GM19240 (cell line): Measurements from ENCODE around the gene MYO15A.

Source experiments
- DNase-seq: peaks from one replicate; pipeline ENCODE4 v3.0.0; 2011; ENCODE audit warnings: low spot score; ENCODE audit not compliant: insufficient read length

MYO15A gene

DNA sequence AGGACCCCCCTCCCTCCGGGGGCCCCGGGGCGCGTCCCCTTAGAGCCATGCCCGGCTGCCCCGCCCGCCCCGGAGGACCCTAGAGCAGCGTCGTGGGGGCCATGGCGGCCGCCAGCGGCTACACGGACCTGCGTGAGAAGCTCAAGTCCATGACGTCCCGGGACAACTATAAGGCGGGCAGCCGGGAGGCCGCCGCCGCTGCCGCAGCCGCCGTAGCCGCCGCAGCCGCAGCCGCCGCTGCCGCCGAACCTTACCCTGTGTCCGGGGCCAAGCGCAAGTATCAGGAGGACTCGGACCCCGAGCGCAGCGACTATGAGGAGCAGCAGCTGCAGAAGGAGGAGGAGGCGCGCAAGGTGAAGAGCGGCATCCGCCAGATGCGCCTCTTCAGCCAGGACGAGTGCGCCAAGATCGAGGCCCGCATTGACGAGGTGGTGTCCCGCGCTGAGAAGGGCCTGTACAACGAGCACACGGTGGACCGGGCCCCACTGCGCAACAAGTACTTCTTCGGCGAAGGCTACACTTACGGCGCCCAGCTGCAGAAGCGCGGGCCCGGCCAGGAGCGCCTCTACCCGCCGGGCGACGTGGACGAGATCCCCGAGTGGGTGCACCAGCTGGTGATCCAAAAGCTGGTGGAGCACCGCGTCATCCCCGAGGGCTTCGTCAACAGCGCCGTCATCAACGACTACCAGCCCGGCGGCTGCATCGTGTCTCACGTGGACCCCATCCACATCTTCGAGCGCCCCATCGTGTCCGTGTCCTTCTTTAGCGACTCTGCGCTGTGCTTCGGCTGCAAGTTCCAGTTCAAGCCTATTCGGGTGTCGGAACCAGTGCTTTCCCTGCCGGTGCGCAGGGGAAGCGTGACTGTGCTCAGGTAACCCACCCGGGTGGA, 75.8 kb downstream of the MYO15A start:
- DNase-seq: no peak

DNA sequence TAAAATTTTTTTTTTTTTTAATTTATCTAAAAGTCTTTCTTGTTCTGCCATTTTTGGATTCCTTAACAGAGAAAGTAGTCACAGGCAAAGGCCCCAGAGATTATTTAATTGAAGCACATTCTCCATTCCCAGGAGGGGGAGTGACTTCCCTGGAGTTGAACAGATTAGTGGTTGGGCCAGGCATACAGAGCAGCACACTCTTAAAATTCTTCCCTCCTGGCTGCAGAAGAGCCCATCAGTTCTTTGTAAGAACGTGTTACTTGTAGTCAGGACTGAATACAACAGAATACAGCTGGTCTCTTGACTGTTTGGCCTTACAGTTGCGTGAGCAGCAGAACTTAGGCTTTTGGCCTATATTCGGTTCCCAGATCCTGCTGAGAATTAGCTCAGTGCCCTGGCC, 76.8 kb downstream of the MYO15A start:
- DNase-seq: no peak

DNA sequence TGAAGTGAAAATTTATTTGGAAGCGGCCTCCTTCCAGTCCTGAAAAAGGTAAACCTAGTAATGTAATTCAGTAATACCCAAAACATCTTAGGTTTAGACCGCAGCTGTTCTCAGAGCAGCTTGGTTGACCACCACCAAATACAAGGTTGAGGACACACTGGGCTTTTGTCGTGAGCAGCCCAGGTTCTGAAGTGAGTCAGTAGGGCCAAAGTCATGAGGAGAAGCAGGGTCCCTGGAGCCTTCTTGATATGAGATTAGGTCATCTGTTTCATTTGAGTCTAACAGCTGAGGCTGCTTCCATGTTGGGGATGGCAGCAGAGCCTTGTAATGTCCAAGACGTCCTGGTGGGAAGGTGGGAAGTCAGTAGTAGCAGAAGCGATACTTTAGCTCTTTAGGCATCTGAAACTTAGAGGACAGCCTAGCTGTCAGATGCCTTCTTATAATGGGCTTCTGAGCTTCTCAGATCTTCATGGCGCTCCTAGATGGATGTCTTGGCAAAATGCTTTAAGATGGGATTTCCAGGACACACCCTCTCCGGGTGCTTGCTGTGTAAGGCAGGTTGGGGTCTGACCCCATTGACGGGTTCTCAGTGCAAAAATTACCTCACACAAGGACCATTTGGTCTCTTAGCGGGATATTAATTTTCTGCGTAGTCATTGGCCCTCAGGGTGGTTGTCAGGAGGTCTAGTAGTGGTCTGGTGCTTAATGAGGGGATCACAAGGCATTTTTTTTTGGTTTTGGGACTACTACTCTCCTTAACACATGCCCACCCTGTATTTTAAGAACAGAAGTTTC, 77.5 kb downstream of the MYO15A start:
- DNase-seq: peak; percentile 31

DNA sequence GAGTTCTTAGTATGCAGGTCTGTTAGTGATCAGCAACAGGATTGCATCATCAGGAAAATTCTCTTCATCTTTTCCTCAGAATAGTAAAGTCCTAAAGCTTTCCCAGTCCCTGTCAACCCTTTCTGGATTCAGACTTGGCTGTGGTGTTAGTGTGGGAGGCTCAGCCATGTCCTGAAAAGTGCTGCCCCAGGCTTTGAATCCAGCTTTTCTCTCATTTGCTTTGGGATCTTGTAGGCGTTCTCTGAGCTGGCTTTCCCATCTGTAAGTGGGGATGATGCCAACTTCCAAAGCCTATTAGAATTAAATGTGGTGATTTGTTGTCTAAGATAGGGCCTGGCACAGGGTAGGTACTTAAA, 78.0 kb downstream of the MYO15A start:
- DNase-seq: no peak

DNA sequence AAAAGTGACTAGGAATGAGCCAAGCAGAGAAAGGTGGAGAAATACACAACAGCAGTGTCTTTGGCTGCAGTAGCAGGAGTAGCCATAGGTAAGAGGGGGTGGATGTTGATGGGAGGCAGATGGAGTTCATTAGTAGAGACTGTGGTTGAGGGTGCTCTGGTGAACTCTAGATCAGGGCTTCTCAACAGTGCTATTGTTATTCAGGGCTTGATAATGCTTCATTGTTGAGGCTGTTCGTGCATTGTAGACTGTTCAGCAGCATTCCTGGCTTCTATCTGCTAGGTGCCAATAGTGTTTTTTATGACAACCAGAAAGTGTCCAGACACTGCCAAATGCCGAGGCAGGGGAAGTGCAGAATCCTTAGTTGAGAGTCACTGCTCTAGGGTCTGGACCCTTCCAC, 78.7 kb downstream of the MYO15A start:
- no peak for DNase-seq

DNA sequence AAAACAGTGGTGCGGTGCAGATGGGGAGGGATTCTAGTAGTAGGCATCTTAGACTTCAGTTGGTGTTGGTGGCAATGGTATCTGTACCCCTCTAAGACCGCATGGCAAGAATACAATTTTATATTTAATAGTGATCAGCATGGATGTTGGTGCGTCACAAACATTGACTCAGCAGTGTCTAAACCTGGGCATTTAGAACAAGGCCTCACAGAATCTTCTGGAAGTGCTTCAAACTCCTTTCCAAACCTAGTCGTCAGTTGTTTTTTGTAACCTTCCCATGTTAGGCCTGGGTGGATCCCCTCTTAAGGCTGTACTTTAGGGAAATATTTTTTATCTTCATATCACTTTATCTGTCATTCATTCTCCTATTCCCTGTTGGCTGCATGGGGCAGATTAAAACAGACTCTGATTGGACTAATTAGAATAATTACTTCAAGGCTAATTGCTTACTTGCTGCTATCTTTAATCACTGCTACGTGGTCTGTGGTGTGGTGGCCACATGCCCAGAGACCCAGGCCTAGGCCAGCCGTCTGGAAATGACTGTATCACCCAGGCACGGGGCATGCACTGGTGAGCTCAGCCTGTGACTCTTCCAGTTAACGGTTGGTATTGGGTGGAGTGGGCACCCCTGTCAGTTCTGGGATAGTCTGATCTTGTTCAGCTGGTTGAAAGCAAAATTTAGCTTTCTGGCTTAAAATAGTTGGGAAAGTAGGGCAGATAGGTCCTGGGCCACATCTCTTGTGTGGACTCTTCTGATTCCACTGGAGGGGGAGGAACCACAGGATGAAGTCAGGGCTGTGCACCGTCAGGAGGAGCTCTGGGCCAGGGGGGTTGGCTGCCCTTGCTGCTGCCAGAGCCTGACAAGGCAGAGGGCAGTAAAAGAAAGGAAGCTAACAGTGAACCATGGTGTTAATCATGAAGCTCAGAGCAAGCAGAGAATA, 79.5 kb downstream of the MYO15A start:
- DNase-seq: no peak

DNA sequence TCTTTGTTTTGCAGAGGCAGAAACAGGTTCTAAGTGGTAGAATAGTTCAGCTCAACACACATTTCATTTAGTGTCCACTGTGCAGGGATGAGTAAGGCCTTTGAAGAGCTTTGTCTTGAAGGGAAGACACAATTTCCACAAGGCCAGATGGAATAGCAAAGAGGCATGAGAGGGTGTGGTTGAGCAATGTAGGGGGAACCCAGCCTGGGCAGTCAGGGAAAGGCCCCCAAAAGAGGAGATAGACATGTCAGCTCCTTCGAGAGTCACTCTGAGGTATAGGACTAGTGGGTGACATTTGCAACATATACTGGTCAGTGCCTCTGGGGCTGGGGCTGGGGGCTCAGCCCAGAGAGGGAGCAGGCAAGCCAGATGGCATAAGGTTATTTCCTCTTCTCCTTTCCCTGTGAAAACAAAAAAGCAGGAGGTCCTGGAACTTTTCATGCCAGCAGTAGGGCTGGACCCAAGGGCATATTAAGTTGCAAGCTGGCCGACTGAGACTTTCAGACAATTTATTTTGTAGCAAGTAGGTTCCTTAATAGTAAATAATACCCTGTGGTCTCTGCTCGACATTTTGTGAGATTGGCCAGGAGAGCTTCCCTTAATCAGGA, 82.2 kb downstream of the MYO15A start:
- DNase-seq: no peak

DNA sequence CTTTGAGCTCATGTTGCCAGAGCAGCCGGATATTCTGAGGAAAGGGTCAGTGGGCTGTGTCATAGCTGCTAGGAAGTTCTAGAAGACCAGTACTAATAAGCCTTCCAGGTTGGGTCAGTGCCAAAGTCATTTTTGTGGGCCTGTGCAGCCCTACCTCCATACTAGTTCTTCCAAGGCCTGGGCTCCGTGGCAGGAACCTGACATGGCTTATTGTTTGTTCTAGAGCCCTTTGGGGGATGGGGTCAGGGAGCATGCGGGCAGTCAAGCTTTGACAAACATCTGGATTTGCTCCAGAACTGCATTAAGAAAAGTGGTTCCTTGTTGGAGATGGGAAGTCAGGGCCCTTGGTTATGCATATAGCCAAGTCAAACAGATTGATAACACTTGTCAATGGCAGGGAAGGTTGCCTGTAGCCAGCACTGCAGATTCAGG, 82.7 kb downstream of the MYO15A start:
- no peak for DNase-seq

DNA sequence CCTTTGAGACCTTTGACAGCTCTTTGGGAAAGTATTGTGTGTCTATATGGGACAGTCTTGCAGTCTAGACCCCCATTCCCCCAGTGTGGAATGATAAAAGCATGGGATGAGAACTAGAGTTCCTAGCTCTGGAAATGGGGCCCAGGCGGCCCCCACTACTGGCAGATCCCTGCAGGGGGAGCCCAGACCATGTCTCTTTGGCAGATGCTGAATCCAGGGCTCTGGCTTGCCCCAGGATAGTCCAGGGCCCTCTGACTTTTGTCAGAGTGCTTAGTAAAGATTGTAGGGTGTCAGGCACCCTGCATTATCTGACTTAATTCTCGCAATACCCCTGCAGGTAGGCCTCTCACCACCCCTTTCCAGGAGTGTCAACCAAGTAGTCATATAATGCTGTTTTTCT, 83.4 kb downstream of the MYO15A start:
- DNase-seq: no peak

DNA sequence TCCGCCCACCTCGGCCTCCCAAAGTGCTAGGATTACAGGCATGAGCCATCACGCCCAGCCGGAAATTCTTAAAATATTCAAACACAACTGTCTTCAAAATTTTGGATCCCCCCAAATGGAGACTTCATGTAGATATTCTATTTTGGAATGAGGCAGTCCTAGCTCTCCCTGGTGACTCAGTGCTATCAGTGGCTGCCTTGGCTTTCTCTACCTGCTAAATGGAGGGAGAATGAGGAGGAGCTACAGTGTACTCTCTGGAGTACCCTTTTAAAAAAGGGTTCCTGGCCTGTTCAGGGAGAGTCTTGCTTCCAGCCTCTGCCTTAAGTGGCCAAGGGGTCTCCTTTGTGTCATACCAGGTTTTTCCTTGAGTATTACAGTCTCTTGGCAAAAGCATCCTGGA, 85.8 kb downstream of the MYO15A start:
- no peak for DNase-seq

DNA sequence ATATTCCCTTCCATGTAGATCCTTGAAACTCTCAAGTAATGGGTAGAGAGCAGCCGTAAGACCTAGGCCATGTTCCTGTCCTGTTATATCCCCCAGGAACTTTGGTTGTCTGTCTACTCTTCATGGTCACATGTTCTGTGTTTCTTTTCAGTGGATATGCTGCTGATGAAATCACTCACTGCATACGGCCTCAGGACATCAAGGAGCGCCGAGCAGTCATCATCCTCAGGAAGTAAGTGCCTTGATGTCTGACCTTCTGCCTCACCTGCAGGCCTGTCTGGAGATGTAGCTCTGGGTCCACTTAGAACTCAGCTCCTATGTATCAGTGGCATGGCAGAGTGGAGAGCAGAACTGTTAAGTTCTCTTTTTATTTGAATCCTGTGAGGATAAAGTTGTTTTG, 86.2 kb downstream of the MYO15A start:
- no peak for DNase-seq

DNA sequence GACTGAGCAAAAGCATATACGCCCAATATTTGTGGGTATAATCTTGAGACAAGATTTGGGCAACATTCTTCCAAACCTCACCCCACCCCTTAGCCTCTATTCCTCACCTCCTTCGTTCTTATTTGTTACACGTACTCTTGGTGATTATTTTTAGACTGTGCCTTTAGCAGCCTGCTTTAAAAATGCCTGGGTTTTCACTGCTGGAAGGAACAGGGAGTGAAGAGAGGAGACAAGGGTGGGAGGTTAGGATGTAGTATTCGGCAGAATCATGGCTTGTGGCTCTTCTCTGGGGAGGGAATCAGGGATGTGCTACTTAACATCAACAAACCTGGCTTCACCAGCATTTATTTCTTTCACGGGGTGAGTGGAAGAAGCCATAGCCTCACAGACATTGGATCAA, 86.7 kb downstream of the MYO15A start:
- no peak for DNase-seq

DNA sequence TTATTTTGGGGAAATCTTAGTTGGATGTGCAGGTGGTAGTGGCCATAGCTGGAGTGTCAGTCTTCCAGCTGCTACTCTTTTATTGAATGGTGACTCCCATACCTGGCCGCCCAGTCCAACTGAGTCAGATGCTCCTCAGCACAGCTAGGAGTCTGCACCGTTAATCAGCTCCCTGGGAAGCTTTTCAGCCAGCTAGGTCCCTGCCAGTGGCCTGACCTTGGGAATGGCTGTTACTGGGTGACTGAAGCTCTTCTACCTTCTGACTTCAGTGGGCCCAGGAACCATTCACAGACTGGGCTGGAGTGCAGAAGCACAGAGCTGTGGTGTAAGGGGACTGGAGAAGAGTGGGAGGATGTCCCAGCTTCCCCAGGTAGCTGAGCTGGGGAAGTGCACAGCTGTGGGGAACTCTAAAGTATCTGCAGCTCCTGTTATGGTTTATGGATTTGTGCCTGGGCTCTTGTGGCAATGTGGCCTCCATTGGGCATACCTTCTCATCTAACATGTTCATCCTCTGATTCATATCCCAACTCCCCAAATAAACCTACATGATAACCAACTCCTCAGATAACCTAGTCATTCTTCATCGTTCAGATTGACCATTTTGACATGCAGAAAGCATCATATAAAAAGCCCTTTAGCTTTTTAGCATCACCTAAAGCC, 89.1 kb downstream of the MYO15A start:
- DNase-seq: no peak

DNA sequence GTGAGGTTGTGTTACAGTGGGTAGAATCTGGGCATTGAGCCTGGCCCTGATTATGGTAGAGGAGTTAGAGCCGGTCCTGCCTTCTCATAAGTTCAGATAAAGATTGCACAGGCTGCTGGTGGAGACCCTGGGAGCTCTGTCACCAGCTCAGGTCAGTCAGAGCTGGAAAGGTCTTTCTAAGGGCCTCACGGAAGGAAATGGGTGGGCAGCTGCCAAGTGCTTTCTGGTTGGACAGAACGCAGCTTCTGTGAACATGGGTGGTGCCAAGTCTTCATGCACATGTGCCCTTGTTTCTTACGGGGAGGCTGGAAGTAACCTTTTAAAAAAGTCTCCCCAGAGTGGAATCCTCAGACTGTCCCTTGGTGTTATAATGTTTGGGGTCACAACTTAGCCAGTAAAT, 90.0 kb downstream of the MYO15A start:
- no peak for DNase-seq

DNA sequence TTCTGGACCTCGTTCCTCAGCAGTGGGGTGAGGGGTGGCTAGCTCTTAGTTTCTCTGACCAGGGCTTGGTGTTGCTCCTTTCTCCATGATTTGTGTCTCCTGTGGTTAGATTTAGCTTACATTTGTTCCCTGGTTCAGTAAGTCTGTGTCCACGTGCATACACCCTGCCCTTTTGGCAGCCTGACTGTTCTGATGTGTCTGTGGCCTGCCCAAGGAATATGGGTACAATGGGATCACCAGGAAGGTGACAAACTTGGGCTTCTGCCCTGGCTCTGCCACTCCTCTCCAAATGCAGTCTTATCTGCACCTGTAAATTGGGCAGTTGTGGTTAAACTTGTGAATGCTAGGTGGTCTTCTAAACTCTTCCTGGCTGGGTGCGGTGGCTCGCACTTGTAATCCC, 92.6 kb downstream of the MYO15A start:
- DNase-seq: no peak

DNA sequence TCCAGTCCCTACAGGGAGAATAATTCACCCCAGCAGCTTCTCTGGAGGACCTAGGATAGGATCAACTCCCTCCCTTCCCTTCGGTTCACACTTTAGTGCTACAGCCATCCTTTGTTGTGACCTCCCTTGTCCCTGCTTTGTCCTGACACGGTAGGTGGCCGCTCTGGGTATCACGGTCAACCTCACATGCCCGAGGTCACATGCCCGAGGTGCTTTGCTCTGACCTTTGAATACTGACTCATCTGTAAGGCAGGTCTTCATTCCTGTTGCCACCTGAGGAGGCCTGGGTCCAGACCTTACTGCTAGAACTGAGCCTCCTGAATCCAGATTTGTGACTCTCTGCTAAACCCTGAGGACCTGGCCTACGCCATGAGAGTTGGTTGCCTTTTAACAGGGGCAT, 94.8 kb downstream of the MYO15A start:
- DNase-seq: no peak

DNA sequence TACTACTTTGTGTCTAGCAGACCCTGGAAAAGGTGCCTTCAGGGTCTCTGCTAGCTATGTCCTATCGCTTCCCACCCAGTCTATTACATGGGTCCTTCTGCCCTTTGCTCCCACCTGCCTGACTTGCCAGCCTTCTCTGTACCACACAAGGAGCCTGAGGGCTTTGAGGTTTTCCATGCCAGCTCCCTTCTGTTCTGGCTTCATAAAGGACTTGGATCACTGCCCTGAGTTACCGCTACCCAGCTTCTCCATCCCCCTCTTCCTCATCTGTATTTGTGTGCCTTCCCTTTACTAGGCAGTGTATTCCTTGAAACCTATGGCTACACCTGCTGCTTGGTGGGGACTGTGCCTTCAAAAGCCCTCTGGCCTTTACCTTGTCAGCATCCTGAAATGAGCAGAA, 97.3 kb downstream of the MYO15A start:
- no peak for DNase-seq

DNA sequence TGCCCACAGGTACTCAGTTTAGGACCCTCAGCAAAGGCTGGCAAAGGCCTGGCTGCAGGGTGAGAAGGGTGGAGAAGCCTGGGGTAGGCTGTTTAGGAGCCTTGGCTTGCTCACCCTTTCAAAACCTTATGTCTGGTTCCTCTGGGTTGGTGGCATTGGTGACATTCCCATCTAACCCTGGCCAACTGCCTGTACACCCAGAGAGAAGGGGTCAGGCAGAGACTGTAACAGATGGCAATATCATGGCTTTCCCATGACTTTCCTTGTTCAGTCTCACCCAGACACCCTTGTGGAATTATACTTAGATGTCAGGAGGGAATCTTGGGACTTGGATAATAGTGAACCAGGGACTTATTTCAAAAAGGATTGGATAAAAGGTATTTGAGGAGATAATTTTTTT, 98.4 kb downstream of the MYO15A start:
- DNase-seq: no peak

DNA sequence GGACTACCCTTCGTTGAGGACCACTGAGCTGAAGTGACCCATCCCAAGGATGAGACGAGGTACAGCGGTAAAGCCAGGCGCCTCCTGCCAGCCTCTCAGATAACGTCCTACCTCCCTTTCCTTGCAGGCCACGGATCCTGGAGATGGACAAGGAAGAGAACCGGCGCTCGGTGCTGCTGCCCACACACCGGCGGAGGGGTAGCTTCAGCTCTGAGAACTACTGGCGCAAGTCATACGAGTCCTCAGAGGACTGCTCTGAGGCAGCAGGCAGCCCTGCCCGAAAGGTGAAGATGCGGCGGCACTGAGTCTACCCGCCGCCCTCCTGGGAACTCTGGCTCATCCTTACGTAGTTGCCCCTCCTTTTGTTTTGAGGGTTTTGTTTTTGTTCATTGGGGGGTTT, 99.5 kb downstream of the MYO15A start:
- no peak for DNase-seq

DNA sequence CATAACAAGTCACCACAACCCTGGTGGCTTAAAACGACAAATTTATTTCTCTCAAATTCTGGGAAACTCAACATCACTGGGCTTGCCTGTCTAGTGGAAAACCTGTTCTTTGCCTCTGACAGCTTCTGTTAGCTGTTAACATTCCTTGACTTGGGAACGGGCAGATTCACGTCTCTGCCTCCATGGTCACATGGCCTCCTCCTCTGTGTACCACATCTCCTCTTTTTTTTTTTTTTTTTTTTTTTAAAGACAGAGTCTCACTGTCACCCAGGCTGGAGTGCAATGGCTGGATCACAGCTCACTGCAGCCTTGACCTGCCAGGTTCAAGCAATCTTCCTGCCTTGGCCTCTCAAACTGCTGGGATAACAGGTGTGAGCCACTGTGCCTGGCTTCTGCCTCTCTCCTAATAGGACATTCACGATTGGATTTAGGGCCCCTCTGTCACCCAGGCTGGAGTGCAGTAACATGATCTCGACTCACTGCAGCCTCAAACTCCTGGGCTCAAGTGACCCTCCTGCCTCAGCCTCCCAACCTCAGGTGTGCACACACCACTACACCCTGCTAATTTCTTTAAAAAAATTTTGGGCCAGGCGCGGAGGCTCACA, 105.2 kb downstream of the MYO15A start:
- DNase-seq: no peak
